NCI-H187 (cell line): ENCODE data around the gene TPST1.
"Not testable (repeated sequence)": the region's sequence is repeated elsewhere in the genome, so short reads cannot be mapped to it uniquely, and the experiment has no call there.

Experiments used
- DNase-seq, 2 experiments: peaks; one replicate each; lab custom pipeline; 2025; lab: John Stamatoyannopoulos, UW

TPST1 gene

GRCh38 chr7:66283003-66283920 is 78.1 kb downstream of the TPST1 start:
- no peak for DNase-seq

- no peak for DNase-seq
Observed at GRCh38 chr7:66296001-66296521, 90.9 kb downstream of the TPST1 start.

- DNase-seq, result no peak
Observed at GRCh38 chr7:66296557-66296956, 91.4 kb downstream of the TPST1 start.

GRCh38 chr7:66297579-66297978 is 92.4 kb downstream of the TPST1 start:
- DNase-seq, result no peak

GRCh38 chr7:66301249-66301648 is 96.1 kb downstream of the TPST1 start:
- no peak for DNase-seq

- no peak for DNase-seq
Observed at GRCh38 chr7:66301737-66302136, 96.6 kb downstream of the TPST1 start.

GRCh38 chr7:66303454-66304155 is 98.5 kb downstream of the TPST1 start:
- no peak for DNase-seq

- no peak for DNase-seq
Observed at GRCh38 chr7:66304536-66304935, 99.4 kb downstream of the TPST1 start.

- DNase-seq, result no peak
Observed at GRCh38 chr7:66306243-66306642, 101.1 kb downstream of the TPST1 start.

- no peak for DNase-seq
Observed at GRCh38 chr7:66307591-66308215, 102.6 kb downstream of the TPST1 start.

- DNase-seq, result no peak
Observed at GRCh38 chr7:66308411-66308810, 103.3 kb downstream of the TPST1 start.

GRCh38 chr7:66310620-66311019 is 105.5 kb downstream of the TPST1 start:
- no peak for DNase-seq

GRCh38 chr7:66313886-66314568 is 108.9 kb downstream of the TPST1 start:
- no peak for DNase-seq

- DNase-seq, result no peak
Observed at GRCh38 chr7:66315192-66315591, 110.1 kb downstream of the TPST1 start.

GRCh38 chr7:66319407-66319979 is 114.4 kb downstream of the TPST1 start:
- no peak for DNase-seq

GRCh38 chr7:66321283-66321682 is 116.1 kb downstream of the TPST1 start:
- DNase-seq, result no peak

GRCh38 chr7:66323114-66323796 is 118.1 kb downstream of the TPST1 start:
- no peak for DNase-seq

- DNase-seq, result not testable (repeated sequence)
Observed at GRCh38 chr7:66324985-66325384, 119.9 kb downstream of the TPST1 start.

- DNase-seq, result no peak
Observed at GRCh38 chr7:66326501-66327215, 121.5 kb downstream of the TPST1 start.

GRCh38 chr7:66330961-66331360 is 125.8 kb downstream of the TPST1 start:
- DNase-seq, result no peak
